Ramos (cell line): ENCODE measurements around the gene TCHH.

Experiments
- in situ Hi-C: fragments of 300-500 bp; cut with MboI; formaldehyde crosslinking; loops from one replicate; pipeline ENCODE4 v1.14.3; 2022; ENCODE audit warnings: low sequenced_read_pairs; ENCODE audit not compliant: unreplicated experiment

Gene TCHH

GRCh38 chr1:152072311-152072710, 42.9 kb downstream of the TCHH start:
- in situ Hi-C loops, result no loop called here

GRCh38 chr1:152071123-152071522, 44.1 kb downstream of the TCHH start:
- in situ Hi-C loops, result no loop called here

- in situ Hi-C loops, result no loop called here
These were observed 47.3 kb downstream of the TCHH start for GRCh38 chr1:152067929-152068328.

- in situ Hi-C loops, result no loop called here
These were observed 48.1 kb downstream of the TCHH start for GRCh38 chr1:152067150-152067549.

- in situ Hi-C loops, result no loop called here
These were observed 53.3 kb downstream of the TCHH start for GRCh38 chr1:152061952-152062351.
